ENCODE results near the gene RIBC2. TPM values are rescaled to one million over a fixed set of nuclear protein-coding genes. Genes with fewer than 3 reads are reported as not detected.

The RIBC2 gene
- total and polyA plus RNA-seq, 2 of the 4 experiments (the other 2 are of a cell fraction), result 0.29 to 0.36 TPM

GRCh38 chr22:45475851-45476514 lies 62.5 kb downstream of the RIBC2 start:
- H2BK5ac ChIP-seq (ENCODE audit: low read depth, low read length, poor library complexity, severe bottlenecking), result no peak overlapping the region
- CTCF ChIA-PET, result no interaction called here
- POLR2A ChIA-PET (ENCODE audit: unreplicated experiment), result no interaction called here
- H3K79me1 ChIP-seq (ENCODE audit: low read depth in 1 of 2, low read length in 2 of 2), result no peaks in the 10 kb centered on the region
- peak overlapping the region; percentile 64; the same call in 1 of the 2 replicates for H3K27ac ChIP-seq (ENCODE audit: insufficient read depth, low read length)
- dilution Hi-C loops (cut with HindIII; ENCODE audit: low sequenced_read_pairs, unreplicated experiment), result no loop called here
- peak overlapping the region in 1 of 2 experiments; percentile 36; a peak in 1 of 4 replicates for H4K8ac ChIP-seq (ENCODE audit: low read depth in 2 of 2, low read length in 2 of 2)
- no peak overlapping the region for H3K9ac ChIP-seq (ENCODE audit: low read depth, low read length)
- H3K36me3 ChIP-seq (ENCODE audit: control insufficient read depth, insufficient read depth, low read length), result no peaks in the 10 kb centered on the region
- peaks cover 3% of the 10 kb centered on the region; the same call in 1 of the 2 replicates for H3K9me3 ChIP-seq (ENCODE audit: control insufficient read depth, insufficient read depth, low read length)
- H2BK15ac ChIP-seq (ENCODE audit: low read depth, low read length), result peak overlapping the region; percentile 87; the same call in 2 of the 3 replicates
- ATAC-seq (ENCODE audit: low read depth), result no peak
- H4K91ac ChIP-seq (ENCODE audit: insufficient read depth, low read depth, low read length), result peak overlapping the region; percentile 51; the same call in 1 of the 2 replicates
- in situ Hi-C loops (cut with MboI; ENCODE audit: low sequenced_read_pairs), result no loop called here
- H2AK9ac ChIP-seq (replicated peaks; ENCODE audit: low read depth, low read length, poor library complexity), result peak overlapping the region; percentile 58
- H2BK20ac ChIP-seq (ENCODE audit: low read depth, low read length), result peak overlapping the region; percentile 98
- peaks cover 25% of the 10 kb centered on the region for H3K4me1 ChIP-seq (ENCODE audit: control insufficient read depth, insufficient read depth, low read length)
- peak overlapping the region; percentile 69 for H4K5ac ChIP-seq (ENCODE audit: low read depth, low read length)
- H3K4me3 ChIP-seq (ENCODE audit: insufficient read depth, low read depth, low read length), result no peak overlapping the region
- intact Hi-C loops (cut with micrococcal nuclease), result no loop called here
- no peak for DNase-seq
- peak overlapping the region; percentile 76 for H3K18ac ChIP-seq (ENCODE audit: low read depth, low read length)
- H2AFZ ChIP-seq (replicated peaks; ENCODE audit: low read length, poor library complexity), result peak overlapping the region; percentile 48
- no peaks in the 10 kb centered on the region for H4K20me1 ChIP-seq (ENCODE audit: insufficient read depth, low read length)
- H3K9me1 ChIP-seq (ENCODE audit: insufficient read depth, low read length), result peaks cover 14% of the 10 kb centered on the region
- no peaks in the 10 kb centered on the region for H3K27me3 ChIP-seq (ENCODE audit: control insufficient read depth, insufficient read depth, low read length)
- peak overlapping the region; percentile 73 for H3K14ac ChIP-seq (replicated peaks; ENCODE audit: low read depth, low read length)
- peak overlapping the region; percentile 42; the same call in 1 of the 2 replicates for H3K4me2 ChIP-seq (ENCODE audit: low read depth, low read length)
- peak overlapping the region; percentile 97 for H2BK120ac ChIP-seq (ENCODE audit: low read depth, low read length)
- H3K23ac ChIP-seq (ENCODE audit: low read depth, low read length), result no peak overlapping the region
- no TSS peak for BruUV-seq (replicated peaks)
- H3K4ac ChIP-seq (ENCODE audit: low read depth, low read length), result peak overlapping the region; percentile 96
- peak overlapping the region; percentile 74; the same call in 1 of the 2 replicates for H2AK5ac ChIP-seq (ENCODE audit: low read depth, low read length)
- 100% methylated on average over 1 of the region's 15 CpGs; no CpG with 5 or more reads in 1 of the 2 experiments for WGBS, 2 experiments (ENCODE audit: extremely low coverage in 2 of 2, insufficient read length in 1 of 2)
- H3K56ac ChIP-seq (ENCODE audit: extremely low read depth, insufficient read depth, low read length), result no peak overlapping the region
- TF ChIP-seq BHLHE40 (IDR thresholded peaks at IDR 0.05; ENCODE audit: low read depth, low read length), result no peak
- no peak for TF ChIP-seq POLR2A (IDR thresholded peaks at IDR 0.05; ENCODE audit: low read depth, low read length)
- no peak for TF ChIP-seq SMC3 (IDR thresholded peaks at IDR 0.05; ENCODE audit: low read depth, low read length)
- no peak for TF ChIP-seq RFX5 (IDR thresholded peaks at IDR 0.05; ENCODE audit: low read depth, low read length)
- no peak for TF ChIP-seq RCOR1 (IDR thresholded peaks at IDR 0.05; ENCODE audit: insufficient replicate concordance, low read length)
- no peak for TF ChIP-seq CTCF (conservative IDR thresholded peaks at IDR 0.05; ENCODE audit: low read depth, low read length)
- no peak for TF ChIP-seq MAFK (IDR thresholded peaks at IDR 0.05; ENCODE audit: low read depth, low read length)
- no peak for TF ChIP-seq CHD1 (IDR thresholded peaks at IDR 0.05; ENCODE audit: low read depth, low read length)
- no peak for TF ChIP-seq RAD21 (IDR thresholded peaks at IDR 0.05; ENCODE audit: low read length)
- TF ChIP-seq ELK1 (IDR thresholded peaks at IDR 0.05; ENCODE audit: borderline replicate concordance, low read depth, low read length), result no peak
- TF ChIP-seq NFE2L2 (IDR thresholded peaks at IDR 0.05; ENCODE audit: low read depth, low read length), result no peak
- no peak for TF ChIP-seq MAZ (IDR thresholded peaks at IDR 0.05; ENCODE audit: borderline replicate concordance, low read depth, low read length)
- TF ChIP-seq, protein P1, sequence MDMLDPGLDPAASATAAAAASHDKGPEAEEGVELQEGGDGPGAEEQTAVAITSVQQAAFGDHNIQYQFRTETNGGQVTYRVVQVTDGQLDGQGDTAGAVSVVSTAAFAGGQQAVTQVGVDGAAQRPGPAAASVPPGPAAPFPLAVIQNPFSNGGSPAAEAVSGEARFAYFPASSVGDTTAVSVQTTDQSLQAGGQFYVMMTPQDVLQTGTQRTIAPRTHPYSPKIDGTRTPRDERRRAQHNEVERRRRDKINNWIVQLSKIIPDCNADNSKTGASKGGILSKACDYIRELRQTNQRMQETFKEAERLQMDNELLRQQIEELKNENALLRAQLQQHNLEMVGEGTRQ (IDR thresholded peaks at IDR 0.05; ENCODE audit: low read depth, low read length), result no peak
- TF ChIP-seq FOS (IDR thresholded peaks at IDR 0.05; ENCODE audit: low read depth, low read length), result no peak
- TF ChIP-seq CEBPB (IDR thresholded peaks at IDR 0.05; ENCODE audit: low read depth, low read length), result no peak

Measured in IMR-90 (cell line).